Activated T-helper 1 cell treated with Interleukin-2 at 50 U/mL for 16 hours (primary cell): Measurements from ENCODE around the gene AKAP6.

Experiments used
- DNase-seq: peaks from one replicate; pipeline ENCODE4 v3.0.0-alpha.2; 2020; ENCODE audit warnings: low read depth

Gene AKAP6

GRCh38 chr14:32622742-32623141 is 293.6 kb downstream of the AKAP6 start:
- no peak for DNase-seq

DNA sequence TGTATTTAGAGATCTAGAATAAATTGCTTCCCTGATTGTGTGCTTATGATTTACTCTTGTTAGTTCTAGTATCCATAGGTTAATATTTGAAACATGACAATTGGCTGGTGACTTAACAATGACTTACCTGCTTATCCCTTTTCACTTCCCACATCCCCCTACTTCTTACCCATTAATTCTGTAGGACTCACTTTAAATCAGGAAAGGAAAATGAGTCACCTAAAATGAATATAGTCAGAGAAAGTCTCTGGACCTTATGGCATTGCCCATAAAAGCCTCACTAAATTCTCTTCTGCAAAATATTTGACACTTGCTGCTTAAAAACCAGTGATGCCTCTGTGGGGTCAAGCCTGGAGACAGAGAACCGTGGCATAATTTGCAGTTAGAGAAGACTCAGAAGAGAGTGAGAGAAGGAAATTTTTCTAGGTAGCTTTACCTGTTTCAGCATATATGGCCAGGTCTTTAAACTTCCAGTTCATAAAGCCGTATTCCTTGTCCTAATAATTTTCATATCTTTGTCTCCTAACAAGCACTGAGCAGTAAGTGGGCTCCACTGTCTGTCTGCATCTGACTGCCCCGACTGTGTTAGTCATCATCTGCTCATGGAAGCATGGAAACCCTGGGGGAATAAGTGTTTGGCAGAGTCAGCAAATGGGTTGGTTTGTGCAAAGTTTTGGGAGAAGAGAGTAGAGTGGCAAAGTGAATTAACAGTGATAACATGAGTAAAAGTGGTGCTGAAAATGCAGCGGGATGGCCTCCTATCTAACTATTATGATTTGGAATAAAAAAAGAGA is 294.4 kb downstream of the AKAP6 start:
- no peak for DNase-seq

DNA sequence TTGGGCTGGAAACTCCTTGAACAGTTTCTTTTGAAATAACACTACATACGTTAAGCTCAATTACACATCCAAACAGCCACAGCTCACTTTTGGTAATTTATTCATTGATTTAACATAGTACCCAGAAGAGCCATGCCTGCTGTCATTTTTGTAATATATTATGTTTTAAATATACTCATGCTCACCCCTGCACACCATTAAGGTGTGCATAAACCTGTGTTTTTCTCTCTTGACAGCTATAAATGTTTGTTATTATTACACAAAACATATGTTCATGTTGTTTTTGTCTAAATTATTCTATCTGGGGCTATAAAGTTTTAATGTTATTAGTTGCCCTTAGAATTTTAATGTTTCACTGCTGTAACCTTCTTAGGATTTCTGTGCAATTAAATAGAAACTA is 296.1 kb downstream of the AKAP6 start:
- DNase-seq: no peak

- DNase-seq: no peak
These were observed 298.6 kb downstream of the AKAP6 start for GRCh38 chr14:32627545-32628298.

GRCh38 chr14:32629236-32629635 is 300.1 kb downstream of the AKAP6 start:
- no peak for DNase-seq

DNA sequence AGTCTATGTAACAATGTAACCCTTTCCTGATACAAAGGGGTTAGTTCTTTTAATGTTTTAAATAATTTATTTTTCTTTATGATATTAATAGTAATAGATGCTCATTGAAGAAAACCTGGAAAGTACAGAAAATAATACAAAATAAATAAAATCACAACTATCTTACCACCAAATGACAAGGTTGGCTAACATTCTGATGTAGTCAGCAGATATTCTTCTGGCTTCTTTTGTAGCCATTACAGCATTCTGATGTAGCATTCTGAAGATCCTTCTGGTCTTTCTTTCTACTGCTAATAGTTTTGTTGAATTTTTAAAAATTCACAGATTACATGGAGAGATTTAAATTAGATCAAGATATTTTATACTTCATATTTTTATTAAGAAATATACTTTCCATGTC is 301.6 kb downstream of the AKAP6 start:
- DNase-seq: no peak

DNA sequence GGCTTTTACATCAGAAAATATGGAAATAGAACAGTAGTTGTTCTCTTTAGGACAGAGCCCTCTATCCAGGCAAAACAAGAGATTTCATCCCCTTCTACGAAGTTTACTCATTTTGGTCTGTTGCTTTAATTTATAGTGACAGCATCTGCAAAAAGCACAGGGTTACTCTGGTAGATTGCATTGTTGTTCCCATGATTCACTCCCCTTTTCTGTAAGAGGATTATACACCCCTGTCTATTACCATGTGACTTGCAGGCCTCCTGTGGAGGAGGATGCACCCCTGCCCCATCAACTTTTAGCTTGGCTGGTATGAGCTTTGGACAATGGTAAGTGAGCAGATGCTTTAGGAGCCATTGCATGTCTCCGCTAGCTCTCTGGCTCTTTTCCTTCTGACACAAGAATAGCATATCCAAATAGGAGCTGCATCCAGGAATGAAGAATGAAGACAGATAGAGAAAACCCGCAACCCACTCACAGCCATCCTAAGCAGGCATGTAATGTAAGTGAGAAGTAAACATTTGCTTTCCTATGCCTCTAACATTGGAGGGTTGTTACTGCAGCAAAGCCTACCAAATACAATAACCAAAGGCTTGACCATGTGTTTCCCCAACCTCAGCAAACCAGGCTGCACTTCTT is 304.2 kb downstream of the AKAP6 start:
- DNase-seq: no peak

GRCh38 chr14:32633930-32634329 is 304.8 kb downstream of the AKAP6 start:
- DNase-seq: no peak

GRCh38 chr14:32635061-32635719 is 306.1 kb downstream of the AKAP6 start:
- no peak for DNase-seq

DNA sequence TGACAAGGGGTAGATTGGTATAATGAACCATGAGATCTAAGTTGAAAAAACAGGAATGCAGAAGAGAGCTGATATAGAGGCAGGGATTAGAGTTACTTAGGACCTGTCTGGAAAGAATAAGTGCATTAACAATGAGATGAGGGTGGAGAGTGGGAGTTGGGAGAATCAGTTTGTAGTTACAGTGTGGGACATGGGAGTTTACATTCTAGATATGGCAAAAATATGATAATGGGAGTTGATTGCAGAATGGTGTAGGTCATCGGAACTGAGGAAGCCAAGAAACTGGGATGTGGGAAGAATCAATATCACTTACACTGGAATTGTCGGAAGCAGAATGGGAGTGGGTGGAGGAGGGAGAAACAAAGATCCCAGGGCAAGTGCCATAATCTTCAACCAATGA is 308.5 kb downstream of the AKAP6 start:
- no peak for DNase-seq

DNA sequence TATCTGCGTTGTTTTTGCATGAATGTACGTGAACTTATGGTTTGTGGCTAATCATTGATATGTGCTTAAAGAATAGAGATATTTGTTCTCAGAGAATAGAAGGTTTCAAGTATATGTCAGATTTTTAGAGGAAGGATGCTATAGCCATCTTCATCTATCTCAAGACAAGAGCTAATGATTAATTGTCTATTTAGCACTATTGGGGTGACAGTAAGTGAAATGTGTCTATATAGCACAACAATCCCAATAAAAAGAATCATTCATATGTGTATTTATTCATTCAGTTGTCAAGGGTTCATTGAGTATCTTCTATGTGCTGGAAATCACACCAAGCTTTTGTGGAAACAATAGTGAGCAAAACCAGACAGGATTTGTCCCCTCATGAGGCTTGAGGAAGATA is 310.1 kb downstream of the AKAP6 start:
- DNase-seq: no peak

- DNase-seq: no peak
These were observed 316.5 kb downstream of the AKAP6 start for GRCh38 chr14:32645551-32645950.

GRCh38 chr14:32648434-32648833 is 319.3 kb downstream of the AKAP6 start:
- DNase-seq: no peak

DNA sequence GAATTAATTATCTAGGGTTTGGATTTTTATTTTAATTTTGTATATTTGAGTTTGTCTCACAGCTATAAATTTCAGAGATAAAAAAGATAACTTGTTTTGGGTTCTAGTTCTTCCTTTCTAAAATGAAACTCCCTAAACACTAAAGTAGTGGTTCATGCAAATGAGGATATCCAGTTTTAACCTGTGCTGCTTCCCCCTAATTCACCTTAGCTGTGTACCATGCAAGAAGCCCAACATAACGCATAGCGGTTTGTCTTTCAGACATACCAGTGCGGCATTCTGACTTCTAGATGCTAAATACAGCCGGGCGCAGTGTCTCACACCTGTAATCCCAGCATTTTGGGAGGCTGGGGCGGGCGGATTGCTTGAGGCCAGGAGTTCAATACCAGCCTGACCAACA is 320.9 kb downstream of the AKAP6 start:
- no peak for DNase-seq

DNA sequence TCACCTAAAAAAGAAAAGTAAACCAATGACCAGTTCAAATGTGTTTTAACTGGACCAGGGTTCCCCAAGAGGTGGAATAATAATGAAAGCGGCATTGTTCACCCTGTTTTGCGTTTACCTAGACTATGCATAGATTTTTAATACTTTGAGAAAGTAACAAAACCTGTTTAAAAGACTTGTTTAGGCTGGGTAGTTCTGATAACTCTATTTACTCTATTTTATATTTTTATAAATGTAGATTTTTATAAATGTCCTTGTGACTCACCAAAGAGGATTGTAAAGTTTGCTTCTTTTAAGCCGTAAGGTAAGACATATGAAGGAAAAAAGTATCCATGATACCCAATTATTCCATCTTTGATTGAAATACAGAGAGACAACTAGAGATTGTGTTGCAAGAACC is 321.6 kb downstream of the AKAP6 start:
- DNase-seq: no peak

GRCh38 chr14:32654106-32654505 is 325.0 kb downstream of the AKAP6 start:
- DNase-seq: no peak

DNA sequence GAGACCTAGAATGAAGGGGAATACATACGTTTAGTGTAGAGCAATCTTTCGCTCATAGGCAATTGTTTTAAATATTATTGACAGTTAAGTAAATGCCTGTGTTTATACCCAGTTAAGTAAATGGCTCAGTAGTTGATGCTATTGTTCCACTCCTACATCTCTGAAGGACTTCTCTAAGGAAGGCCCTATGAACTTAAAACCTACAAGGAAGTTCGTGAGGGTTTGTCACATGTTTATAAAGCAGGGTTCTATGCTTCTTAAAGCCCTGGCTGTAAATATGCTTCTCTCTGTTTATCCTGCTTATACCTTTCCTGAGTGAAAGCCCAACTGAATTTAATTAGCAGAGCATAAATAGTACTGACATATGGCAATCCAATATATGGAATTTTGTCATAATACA is 327.5 kb downstream of the AKAP6 start:
- no peak for DNase-seq

GRCh38 chr14:32657081-32657480 is 328.0 kb downstream of the AKAP6 start:
- no peak for DNase-seq

GRCh38 chr14:32661216-32661615 is 332.1 kb downstream of the AKAP6 start:
- no peak for DNase-seq

DNA sequence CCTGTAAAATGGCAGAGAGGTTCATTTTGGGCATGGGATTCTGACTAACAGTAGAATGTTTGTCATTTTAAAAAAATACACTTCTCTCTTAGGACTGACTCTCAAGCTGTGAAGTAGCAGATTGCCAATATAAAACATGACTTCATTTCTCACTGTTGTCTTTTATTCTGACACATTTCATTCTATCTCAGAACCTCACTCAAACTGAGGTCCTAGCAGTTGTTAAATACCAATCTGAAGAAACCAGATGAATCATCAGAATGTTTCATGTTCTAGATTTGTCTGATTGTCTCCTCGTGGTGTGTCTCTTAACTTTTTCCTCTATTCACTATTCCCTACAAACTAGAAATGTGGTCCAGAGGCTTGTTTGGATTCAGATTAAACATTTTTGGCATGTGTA is 333.1 kb downstream of the AKAP6 start:
- DNase-seq: no peak

- no peak for DNase-seq
These were observed 337.2 kb downstream of the AKAP6 start for GRCh38 chr14:32666308-32666707.

- DNase-seq: no peak
These were observed 338.2 kb downstream of the AKAP6 start for GRCh38 chr14:32667287-32667686.

GRCh38 chr14:32667791-32668190 is 338.7 kb downstream of the AKAP6 start:
- no peak for DNase-seq
